Stimulated activated CD8-positive, alpha-beta memory T cell treated with anti-CD3 and anti-CD28 coated beads, Interleukin-15, amount 100 ng/mL, for 4 hours (primary cell): Measurements from ENCODE around the gene APOL5.

ENCODE experiments used
- DNase-seq, 2 donors: peaks; one replicate each; pipeline ENCODE4 v3.0.0-alpha.2; 2020; ENCODE audit warnings: low read depth in 2 of 2

The APOL5 gene

DNA sequence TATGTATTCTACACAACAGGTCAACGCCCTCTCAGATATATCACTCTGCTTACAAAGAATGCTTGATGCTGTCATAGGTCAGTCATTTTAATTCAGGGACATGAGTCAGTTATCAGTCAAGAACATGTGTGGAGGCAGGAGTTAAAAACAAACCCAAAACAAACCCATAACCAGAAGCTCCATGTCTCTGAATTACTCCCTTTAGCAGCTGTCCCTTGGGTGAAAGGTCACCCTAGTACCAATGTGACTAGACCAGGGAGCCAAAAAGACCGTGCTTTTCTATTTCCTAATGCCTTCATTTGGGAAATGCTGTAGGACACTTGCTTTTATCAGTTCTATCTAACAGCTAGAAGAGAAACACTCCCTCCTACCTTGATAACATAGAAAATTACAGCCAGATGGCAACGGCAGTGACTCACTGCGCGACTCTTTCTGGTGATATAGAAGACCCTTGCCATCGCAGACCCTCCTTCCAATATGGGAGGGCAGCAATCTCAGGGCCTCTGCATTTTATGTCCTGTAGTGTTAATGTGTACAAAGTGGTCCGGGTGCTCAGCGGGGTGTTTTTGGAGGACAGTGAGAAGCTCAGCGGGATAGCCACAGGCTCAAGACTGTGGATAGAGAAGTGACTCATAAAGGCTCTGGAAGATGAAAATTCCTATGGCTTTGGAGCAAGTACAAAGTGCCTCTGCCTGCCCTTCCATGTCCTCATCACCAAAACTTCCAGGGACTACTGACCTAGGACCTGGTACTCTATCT, 24.8 kb downstream of the APOL5 start:
- no peak for DNase-seq

DNA sequence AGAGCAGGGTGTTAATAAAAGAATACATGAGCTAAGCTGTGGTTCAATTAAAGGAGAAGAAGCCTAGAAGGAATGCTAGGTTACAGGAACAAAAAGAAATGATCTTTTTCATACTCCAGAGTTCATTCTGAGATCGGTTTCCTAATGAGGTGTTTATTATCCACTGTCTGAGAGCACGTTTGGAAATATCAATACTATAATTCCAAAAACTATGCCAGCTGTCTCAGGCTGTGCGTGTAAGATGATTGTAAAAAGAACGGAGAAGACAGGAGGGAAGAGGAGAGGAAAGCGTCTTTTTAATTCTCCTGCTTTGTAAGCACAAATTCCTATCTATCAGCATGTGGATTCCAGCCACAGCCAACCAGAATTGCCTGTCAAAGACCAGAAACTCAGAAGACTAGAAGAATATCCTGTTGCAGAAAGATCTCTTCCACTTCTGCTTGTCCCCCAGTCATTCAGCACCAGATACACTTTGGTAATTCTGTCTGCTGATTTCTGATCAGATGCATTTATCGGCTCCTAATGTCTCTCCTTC, 25.7 kb downstream of the APOL5 start:
- DNase-seq, result no peak

DNA sequence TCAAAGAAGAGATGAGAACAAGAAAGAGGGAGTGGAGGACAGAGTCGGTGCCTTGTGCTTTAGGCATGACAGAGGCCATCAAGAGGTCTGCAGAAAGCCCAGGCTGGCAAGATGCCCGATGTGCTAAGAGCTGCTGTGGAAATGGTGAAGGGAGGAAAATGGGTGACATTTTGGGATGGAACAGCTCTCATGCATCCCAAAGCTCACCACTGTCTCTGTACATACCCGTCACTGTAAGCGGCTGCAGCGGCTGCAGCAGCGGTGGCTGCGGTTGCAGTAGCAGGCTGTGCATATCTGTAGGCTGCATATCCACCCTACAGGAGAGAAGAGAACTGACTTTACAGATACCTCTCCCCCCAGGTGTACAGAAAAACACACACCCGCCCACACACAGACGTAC, 28.6 kb downstream of the APOL5 start:
- no peak for DNase-seq

DNA sequence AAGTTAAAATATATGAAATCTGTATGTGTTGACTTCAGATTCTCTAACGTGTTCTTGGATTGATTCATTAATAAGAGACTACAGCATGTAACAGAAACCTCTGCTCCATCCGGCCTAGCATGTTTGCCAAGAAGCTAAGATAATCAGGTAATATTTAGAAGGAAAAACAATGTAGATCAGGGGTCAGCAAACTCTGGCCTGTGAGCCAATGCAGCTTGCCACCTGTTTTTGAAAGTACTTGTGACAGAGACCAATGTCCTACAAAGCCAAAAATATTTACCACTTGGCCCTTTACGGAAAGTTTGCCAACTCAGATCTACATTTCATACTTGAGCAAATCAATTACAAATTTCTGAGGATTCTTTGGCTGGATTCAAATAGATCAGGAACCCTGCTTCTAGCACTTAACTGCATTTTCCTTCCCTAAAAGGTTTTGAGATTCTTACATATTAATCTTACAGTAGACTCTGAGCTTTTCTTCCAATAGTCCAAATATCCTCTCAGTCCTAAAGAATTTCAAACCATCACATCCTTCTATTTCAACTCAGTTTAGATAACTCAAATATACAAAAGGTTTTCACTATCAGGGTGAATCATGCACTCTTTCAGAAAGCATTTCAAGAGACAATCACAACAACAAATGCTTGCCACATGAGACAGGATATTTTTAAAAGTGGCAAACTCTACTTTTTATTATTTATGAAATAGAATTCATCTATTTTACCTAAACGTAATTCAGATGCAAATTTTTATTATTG, 29.5 kb downstream of the APOL5 start:
- DNase-seq, result no peak

DNA sequence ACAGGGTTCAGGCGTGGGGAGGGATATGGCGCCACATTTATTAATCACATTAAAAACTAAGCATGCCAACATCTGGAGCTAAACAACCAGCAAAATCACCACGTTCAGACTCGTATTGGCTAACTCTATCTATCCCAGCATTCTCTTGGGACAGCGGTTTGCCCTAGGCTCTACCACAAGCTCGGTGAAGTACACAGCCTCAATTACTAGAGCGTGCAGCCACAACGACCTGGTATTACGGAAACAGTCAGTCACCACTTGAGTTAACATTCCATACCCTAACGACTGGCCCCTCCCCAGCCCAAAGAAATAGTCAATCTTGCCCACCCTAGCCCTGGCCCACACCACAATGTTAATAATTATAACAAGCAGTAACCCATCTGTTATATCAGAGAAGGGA, 32.1 kb downstream of the APOL5 start:
- no peak for DNase-seq

- no peak for DNase-seq
These were observed 34.6 kb downstream of the APOL5 start for GRCh38 chr22:35752006-35752862.

GRCh38 chr22:35752863-35753189, 35.2 kb downstream of the APOL5 start:
- DNase-seq, result no peak

DNA sequence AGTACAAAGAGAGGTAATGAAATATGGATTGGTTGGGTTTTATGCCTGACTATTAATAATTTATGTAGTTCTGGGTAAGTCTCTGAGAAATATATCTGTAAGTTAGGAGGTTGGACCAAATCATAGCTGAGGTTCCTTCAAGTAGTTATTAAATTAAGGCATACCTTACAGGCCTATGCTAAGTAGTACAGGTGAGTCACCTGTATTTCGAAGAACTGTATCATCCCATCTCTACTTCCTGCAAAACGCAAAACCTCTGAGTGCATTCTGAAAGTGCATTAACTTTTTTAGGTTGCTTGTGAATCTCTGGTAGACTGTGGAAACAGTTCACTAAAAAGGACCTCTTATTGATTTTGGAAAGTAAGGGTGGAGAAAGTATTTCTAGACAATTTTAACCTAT, 37.1 kb downstream of the APOL5 start:
- DNase-seq, result no peak

DNA sequence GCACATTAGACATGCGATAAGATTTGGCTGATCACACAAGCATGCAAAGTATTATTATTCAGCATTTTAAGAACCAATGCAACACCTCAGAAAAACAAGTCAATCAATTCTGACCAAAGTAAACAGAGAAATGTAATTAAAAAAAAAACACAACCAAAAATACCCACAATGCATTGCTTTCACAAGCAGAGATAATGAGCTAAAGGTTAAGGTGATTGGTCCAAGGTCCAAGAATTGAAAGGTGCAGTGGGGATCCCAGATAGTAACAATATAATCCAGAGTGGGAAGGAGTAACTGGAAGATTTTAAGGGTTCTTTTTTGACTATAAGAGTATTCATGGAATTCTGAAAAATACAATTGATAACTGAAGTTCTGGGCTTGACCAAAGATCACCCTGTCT, 39.0 kb downstream of the APOL5 start:
- DNase-seq, result no peak

DNA sequence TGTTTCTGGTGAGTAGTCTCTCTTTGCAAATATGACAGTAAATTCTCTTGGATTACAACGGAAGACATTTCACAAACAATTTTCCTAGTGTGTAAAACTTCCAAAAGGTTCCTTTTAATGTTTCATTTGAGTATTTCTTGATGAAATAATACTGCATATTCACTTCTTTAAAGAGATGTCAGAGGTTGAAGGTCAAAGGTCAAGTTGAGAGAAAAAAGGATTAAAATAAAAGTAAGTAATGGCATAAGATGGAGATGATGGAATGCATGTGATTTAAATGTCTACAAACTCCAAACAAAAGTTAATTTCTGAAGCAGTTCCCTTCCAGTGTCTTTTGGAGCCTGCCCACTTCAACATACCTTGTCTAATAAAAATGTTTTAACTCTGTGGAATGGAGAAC, 40.7 kb downstream of the APOL5 start:
- no peak for DNase-seq

- DNase-seq, result no peak
These were observed 43.4 kb downstream of the APOL5 start for GRCh38 chr22:35761037-35761436.

GRCh38 chr22:35766654-35767580, 49.2 kb downstream of the APOL5 start:
- DNase-seq, result no peak

DNA sequence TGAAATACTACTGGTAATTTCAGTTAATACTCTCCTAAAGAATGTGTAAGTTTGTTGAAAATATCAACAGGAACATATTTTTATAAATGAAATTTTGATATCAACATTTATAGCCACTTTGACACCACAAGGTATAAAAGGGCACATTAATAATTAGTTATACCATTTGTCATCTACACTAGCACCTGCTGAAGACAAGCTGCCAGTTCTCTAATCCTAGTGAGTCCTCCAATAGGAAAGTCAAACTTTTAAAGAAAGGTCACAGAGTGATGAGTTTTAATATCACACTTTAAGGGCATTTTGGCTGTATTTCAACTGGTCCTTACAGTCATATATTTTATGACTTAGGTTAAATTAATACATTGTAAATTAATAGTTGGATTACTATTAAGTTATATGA, 52.3 kb downstream of the APOL5 start:
- no peak for DNase-seq

DNA sequence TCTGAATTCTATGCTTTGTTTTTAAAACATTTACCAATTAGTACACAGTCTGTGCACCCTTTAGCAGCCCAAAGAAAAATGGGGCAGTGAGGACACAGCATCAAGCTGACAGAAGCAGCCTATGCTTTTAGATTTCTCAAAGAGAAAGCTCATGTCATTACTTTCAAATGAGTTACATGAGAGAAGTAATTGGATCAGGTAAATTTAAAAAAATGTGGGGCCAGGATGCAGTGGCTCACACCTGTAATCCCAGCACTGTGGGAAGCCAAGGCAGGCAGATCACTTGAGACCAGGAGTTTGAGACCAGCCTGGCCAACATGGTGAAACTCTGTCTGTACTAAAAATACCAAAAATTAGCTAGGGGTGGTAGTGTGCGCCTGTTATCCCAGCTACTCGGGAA, 57.7 kb downstream of the APOL5 start:
- DNase-seq, result no peak

- DNase-seq, result no peak
These were observed 59.8 kb downstream of the APOL5 start for GRCh38 chr22:35777335-35777975.
